C4-2B (cell line): ENCODE results near the gene PHYKPL.
"Not testable (repeated sequence)": the region's sequence is repeated elsewhere in the genome, so short reads cannot be mapped to it uniquely, and the experiment has no call there.

Experiments used
- H3K27ac ChIP-seq: fragments of 450-650 bp; 2 replicates; pipeline ENCODE4 v1.5.1; 2017
- CTCF ChIP-seq: fragments of 450-650 bp; conservative IDR thresholded peaks from 2 replicates; pipeline ENCODE4 v1.5.1; 2017; ENCODE audit warnings: mild to moderate bottlenecking
- ZFX ChIP-seq: fragments of 450-650 bp; IDR thresholded peaks from 2 replicates; pipeline ENCODE4 v1.6.1; 2017

PHYKPL gene

GRCh38 chr5:178234750-178235587, 2.4 kb upstream of the PHYKPL start:
- no peak overlapping the region for H3K27ac ChIP-seq
- TF ChIP-seq ZFX = no peak
- peak; percentile 87 for TF ChIP-seq CTCF

- TF ChIP-seq ZFX = no peak
- TF ChIP-seq CTCF = no peak
- H3K27ac ChIP-seq = no peak overlapping the region
Measured at GRCh38 chr5:178234121-178234749, 1.6 kb upstream of the PHYKPL start.

- H3K27ac ChIP-seq = peak overlapping the region; percentile 88
- TF ChIP-seq ZFX = no peak
- TF ChIP-seq CTCF = no peak
Measured at GRCh38 chr5:178232920-178233429, 373 bp upstream of the PHYKPL start.

DNA sequence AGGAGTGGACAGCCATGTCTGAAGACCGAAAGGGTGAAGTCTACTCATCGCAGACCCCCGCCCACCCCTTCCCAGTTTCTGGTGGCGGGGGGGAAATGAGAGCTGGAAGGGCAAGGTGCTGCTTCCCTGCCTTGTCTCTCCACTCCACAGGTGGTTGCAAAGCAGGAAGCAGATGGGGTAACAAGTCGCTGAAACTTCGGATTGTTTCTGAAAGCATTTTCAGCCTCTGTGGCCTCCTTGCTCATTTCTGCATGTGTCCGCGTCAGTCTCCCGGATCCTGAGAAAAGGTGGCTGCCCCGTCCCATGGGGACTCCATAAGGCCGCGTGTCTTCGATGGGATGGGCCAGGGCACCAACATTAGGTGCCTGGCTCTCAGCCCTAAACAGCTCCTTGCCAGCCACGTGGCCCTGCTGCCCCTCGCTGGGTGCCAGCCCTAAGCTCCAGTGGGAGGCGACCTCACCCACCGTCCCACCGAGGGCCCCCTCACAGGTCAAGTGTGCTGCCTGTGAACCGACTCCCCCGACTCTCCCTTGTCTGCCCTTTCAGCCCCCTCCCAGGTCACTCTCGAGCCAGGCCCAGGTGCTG, 971 bp downstream of the PHYKPL start:
- TF ChIP-seq ZFX = no peak
- no peak for TF ChIP-seq CTCF
- peak overlapping the region; percentile 88 for H3K27ac ChIP-seq

DNA sequence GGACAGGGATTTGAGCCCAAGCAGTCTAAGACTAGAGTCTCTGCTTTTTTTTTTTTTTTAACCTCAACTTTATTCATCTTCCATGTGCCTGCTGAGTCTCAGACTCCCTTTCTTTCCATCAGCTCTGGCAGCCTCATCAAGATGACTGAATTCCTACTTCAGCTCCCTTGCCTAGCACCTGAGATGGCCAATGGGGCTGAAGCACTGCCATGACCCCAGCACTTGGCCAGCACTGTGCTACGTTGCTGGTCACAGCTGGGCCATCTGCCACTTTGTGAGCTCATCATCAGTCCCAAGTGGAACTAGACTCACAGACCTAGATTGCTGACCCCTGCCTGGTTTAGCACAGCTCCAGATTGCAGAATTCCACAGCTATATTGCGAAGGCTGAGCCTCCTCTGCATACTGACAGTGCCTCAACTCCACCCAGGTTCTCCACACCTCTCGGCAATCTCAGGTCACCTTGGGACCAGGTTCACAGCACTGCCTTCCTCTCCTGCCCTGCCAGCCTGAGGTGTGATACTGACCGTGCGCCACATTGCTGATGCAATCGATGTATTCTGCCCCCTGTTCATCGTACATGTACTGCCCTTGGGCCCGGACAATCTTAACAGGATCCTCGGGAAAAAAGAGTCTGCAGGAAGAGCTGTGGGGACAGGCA, 1.6 kb downstream of the PHYKPL start:
- H3K27ac ChIP-seq = peak overlapping the region; percentile 88
- no peak for TF ChIP-seq ZFX
- TF ChIP-seq CTCF = no peak

DNA sequence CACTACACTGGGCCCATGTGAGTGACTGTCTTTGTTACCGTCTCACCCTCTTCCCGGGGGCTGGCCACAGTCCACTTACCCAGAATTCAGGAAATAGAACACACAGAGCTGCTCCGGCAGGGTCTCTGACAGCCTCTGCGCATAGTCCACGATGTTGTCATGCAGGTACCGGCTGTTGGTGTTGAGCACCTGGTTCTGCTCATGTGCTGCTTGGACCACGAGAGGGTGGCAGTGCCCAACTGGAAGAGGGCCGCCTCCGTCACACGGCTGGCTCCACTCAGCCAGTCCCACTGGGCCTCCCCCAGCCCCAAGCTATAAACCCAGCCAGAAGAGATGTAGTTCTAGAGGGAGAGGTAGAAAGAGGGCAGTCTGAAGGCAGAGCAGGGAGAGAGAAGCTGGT, 2.7 kb downstream of the PHYKPL start:
- TF ChIP-seq CTCF = no peak
- H3K27ac ChIP-seq = no peak overlapping the region

DNA sequence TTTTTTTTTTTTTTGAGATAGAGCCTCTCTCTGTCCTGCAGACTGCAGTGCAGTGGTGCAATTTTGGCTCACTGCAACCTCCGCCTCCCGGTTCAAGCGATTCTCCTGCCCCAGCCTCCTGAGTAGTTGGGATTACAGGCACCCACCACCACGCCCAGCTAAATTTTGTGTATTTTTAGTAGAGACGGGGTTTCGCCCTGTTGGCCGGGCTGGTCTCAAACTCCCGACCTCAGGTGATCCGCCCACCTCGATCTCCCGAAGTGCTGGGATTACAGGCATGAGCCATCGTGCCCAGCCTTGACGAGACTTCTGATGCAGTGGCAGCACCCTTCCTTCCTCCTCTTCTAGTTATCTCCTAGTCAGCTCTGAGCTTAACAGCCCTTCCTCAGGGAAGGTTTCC, 3.5 kb downstream of the PHYKPL start:
- not testable (repeated sequence) for H3K27ac ChIP-seq
